Measurements from ENCODE around the gene HGD. TPM values are rescaled to one million over a fixed set of nuclear protein-coding genes. Genes with fewer than 3 reads are reported as not detected.
A peak's percentile ranks its signal among the peaks of the same experiment; 100 is the strongest.

Gene HGD
- polyA plus RNA-seq, 3 donors = 0.29 to 0.38 TPM; not detected in 1

GRCh38 chr3:120642368-120642948 lies 39.6 kb downstream of the HGD start:
- no peak for TF ChIP-seq CTCF (IDR thresholded peaks at IDR 0.05)
- H3K9me3 ChIP-seq (replicated peaks in 1 of 2; ENCODE audit: control insufficient read depth in 1 of 2, insufficient read depth in 1 of 2, low read length in 2 of 2) = peaks cover 0 to 7% of the 10 kb centered on the region in 2 donors
- 0% methylated on average over 2 of the region's 4 CpGs for WGBS (ENCODE audit: insufficient coverage)
- no peaks in the 10 kb centered on the region for H3K79me2 ChIP-seq (ENCODE audit: insufficient read depth, low read length)
- no peaks in the 10 kb centered on the region for H3K36me3 ChIP-seq (replicated peaks in 1 of 2; ENCODE audit: control insufficient read depth in 1 of 2, insufficient read depth in 2 of 2, low read length in 2 of 2)
- H3K4me3 Mint-ChIP-seq = no peak overlapping the region
- peak; percentile 16 to 70 (median 20) for DNase-seq
- no peak overlapping the region for H3K9ac ChIP-seq (ENCODE audit: insufficient read depth, low read length, poor library complexity, severe bottlenecking)
- H3K4me3 ChIP-seq (replicated peaks in 1 of 3; ENCODE audit: low read depth in 2 of 3, low read length in 3 of 3) = no peak overlapping the region
- intact Hi-C loops (cut with micrococcal nuclease) = no loop called here
- no peaks in the 10 kb centered on the region for H4K20me1 ChIP-seq (ENCODE audit: insufficient read depth, low read length)
- peak overlapping the region in 4 of 7 donors; percentile 11 to 51 (median 38) for H3K27ac Mint-ChIP-seq
- H3K4me1 Mint-ChIP-seq = peaks cover 13% of the 10 kb centered on the region
- H2AFZ ChIP-seq (ENCODE audit: insufficient read depth, low read depth, low read length, poor library complexity, severe bottlenecking) = peak overlapping the region; percentile 46
- no peaks in the 10 kb centered on the region for H3K27me3 Mint-ChIP-seq (ENCODE audit: low read depth in 3 of 3)
- H3K27me3 ChIP-seq (ENCODE audit: control insufficient read depth in 2 of 2, insufficient read depth in 2 of 2, low read length in 2 of 2) = no peaks in the 10 kb centered on the region
- H3K36me3 Mint-ChIP-seq = no peaks in the 10 kb centered on the region
- H3K4me1 ChIP-seq (ENCODE audit: control insufficient read depth in 1 of 2, insufficient read depth in 2 of 2, low read length in 2 of 2) = peaks cover 10 to 11% of the 10 kb centered on the region in 2 donors
- H3K4me2 ChIP-seq (replicated peaks; ENCODE audit: extremely low read depth, low read length, poor library complexity, severe bottlenecking) = no peak overlapping the region
- peaks cover 3 to 12% (median 9%) of the 10 kb centered on the region in 7 donors for H3K9me3 Mint-ChIP-seq
- H3K27ac ChIP-seq (ENCODE audit: low read depth in 1 of 2, low read length in 2 of 2) = no peak overlapping the region

GRCh38 chr3:120641696-120642246 lies 40.3 kb downstream of the HGD start:
- H3K4me1 ChIP-seq (ENCODE audit: control insufficient read depth in 1 of 2, insufficient read depth in 2 of 2, low read length in 2 of 2) = peaks cover 10 to 11% of the 10 kb centered on the region in 2 donors
- no peaks in the 10 kb centered on the region for H3K79me2 ChIP-seq (ENCODE audit: insufficient read depth, low read length)
- H3K36me3 Mint-ChIP-seq = no peaks in the 10 kb centered on the region
- no peak for DNase-seq
- H3K4me3 Mint-ChIP-seq = no peak overlapping the region
- peaks cover 3 to 12% (median 9%) of the 10 kb centered on the region in 7 donors for H3K9me3 Mint-ChIP-seq
- TF ChIP-seq CTCF (IDR thresholded peaks at IDR 0.05) = no peak
- H3K27me3 ChIP-seq (ENCODE audit: control insufficient read depth in 2 of 2, insufficient read depth in 2 of 2, low read length in 2 of 2) = no peaks in the 10 kb centered on the region
- peak overlapping the region in 1 of 7 donors; percentile 20 for H3K27ac Mint-ChIP-seq
- no peak overlapping the region for H3K27ac ChIP-seq (ENCODE audit: low read depth in 1 of 2, low read length in 2 of 2)
- no peak overlapping the region for H3K4me3 ChIP-seq (replicated peaks in 1 of 3; ENCODE audit: low read depth in 2 of 3, low read length in 3 of 3)
- no peak overlapping the region for H2AFZ ChIP-seq (ENCODE audit: insufficient read depth, low read depth, low read length, poor library complexity, severe bottlenecking)
- no CpG with 5 or more reads among the region's 2 CpGs for WGBS (ENCODE audit: insufficient coverage)
- intact Hi-C loops (cut with micrococcal nuclease) = no loop called here
- H3K36me3 ChIP-seq (replicated peaks in 1 of 2; ENCODE audit: control insufficient read depth in 1 of 2, insufficient read depth in 2 of 2, low read length in 2 of 2) = no peaks in the 10 kb centered on the region
- no peak overlapping the region for H3K9ac ChIP-seq (ENCODE audit: insufficient read depth, low read length, poor library complexity, severe bottlenecking)
- no peaks in the 10 kb centered on the region for H4K20me1 ChIP-seq (ENCODE audit: insufficient read depth, low read length)
- peaks cover 13% of the 10 kb centered on the region for H3K4me1 Mint-ChIP-seq
- H3K27me3 Mint-ChIP-seq (ENCODE audit: low read depth in 3 of 3) = no peaks in the 10 kb centered on the region
- no peak overlapping the region for H3K4me2 ChIP-seq (replicated peaks; ENCODE audit: extremely low read depth, low read length, poor library complexity, severe bottlenecking)
- H3K9me3 ChIP-seq (replicated peaks in 1 of 2; ENCODE audit: control insufficient read depth in 1 of 2, insufficient read depth in 1 of 2, low read length in 2 of 2) = peaks cover 0 to 7% of the 10 kb centered on the region in 2 donors

Data from CD14-positive monocyte (primary cell).